HG03175 (cell line): ENCODE data around the gene TUBA3E.
"Not testable (repeated sequence)": the region's sequence is repeated elsewhere in the genome, so short reads cannot be mapped to it uniquely, and the experiment has no call there.

Experiments used
- ATAC-seq: cut with Tn5 transposase; IDR thresholded peaks from one replicate; pipeline ENCODE4 v1.9.1; 2021; ENCODE audit warnings: mild to moderate bottlenecking, moderate library complexity; ENCODE audit not compliant: unreplicated experiment

Gene TUBA3E

GRCh38 chr2:130198343-130198742 is at the start of gene TUBA3E:
Gene TUBA3E, minus strand, starts transcription at chr2:130198439. Its CDS starts 79 bp downstream, at chr2:130198360.
- ATAC-seq = no peak

GRCh38 chr2:130246430-130246829 is 48.2 kb upstream of the TUBA3E start:
- no peak for ATAC-seq

- no peak for ATAC-seq
These were observed 47.7 kb upstream of the TUBA3E start for GRCh38 chr2:130245976-130246375.

GRCh38 chr2:130243359-130243758 is 45.1 kb upstream of the TUBA3E start:
- no peak for ATAC-seq

DNA sequence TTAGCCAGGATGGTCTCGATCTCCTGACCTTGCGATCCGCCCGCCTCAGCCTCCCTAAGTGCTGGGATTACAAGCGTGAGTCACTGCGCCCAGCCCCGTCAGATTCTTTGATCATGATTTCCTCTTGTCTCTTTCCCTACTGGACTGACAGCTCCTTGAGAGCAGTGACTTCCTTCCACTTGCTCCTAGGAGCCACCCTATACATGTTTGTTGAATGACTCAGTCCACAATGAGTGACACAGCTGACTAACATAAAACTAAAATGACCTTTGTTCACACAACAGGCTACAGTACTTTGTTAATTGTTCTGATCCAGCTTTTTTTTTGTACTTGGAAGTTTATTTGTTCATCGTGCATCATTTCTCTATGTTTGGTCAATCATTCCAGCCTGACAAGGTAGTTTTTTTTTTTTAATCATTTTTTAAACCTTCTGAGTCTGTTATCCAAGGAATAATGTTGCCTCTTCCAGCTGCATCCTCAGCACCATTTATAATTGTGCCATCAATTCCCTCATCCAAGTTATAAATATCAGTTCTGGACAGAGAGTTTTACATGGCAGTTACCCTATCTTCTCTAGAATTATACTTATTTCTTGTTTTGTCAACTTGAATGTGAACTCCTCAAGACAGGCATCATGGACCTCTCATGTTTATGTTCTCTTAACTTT is 42.9 kb upstream of the TUBA3E start:
- ATAC-seq = no peak

- not testable (repeated sequence) for ATAC-seq
These were observed 41.3 kb upstream of the TUBA3E start for GRCh38 chr2:130239581-130239980.

DNA sequence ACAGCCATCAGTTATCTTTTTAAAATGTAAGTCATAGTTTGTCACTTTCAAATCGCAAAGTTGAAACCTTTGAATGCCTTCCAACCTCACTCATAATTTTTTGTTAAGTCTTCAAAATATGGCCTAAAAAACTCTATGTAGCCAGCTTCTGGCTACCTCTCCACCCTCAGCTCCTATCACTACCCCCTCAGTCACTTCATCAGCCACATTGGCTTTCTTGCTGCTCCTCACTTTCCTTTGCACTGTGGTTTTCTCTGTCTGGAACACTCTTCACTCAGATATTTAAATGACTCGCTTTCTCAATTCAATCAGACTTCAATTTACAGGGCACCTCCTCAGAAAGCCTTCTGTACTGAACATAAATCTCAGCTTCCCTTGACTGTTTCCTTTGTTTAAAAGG is 34.8 kb upstream of the TUBA3E start:
- not testable (repeated sequence) for ATAC-seq

GRCh38 chr2:130231656-130232055 is 33.4 kb upstream of the TUBA3E start:
- ATAC-seq = no peak

DNA sequence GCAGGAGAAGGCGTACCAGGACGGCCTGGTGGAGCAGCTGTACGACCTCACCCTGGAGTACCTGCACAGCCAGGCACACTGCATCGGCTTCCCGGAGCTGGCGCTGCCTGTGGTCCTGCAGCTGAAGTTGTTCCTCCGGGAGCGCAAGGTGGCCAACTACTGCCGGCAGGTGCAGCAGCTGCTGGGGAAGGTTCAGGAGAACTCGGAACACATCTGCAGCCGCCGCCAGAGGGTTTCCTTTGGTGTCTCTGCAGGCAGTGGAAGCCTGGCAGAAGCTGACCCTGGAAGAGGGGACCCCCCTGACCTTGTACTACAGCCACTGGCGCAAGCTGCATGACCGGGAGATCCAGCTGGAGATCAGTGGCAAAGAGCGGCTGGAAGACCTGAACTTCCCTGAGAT is 32.7 kb upstream of the TUBA3E start:
- not testable (repeated sequence) for ATAC-seq

DNA sequence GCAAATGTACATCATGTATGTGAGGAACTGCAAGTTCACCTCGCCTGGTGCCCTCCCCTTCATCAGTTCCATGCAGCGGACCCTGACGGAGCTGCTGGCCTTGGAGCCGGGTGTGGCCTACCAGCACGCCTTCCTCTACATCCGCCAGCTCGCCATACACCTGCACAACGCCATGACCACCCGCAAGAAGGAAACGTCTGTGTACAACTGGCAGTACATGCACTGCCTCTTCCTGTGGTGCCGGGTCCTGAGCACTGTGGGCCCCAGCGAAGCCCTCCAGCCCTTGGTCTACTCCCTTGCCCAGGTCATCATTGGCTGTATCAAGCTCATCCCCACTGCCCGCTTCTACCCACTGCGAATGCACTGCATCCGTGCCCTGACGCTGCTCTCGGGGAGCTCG is 32.1 kb upstream of the TUBA3E start:
- ATAC-seq = not testable (repeated sequence)

- ATAC-seq = not testable (repeated sequence)
These were observed 30.9 kb upstream of the TUBA3E start for GRCh38 chr2:130229161-130229510.

- ATAC-seq = not testable (repeated sequence)
These were observed 30.4 kb upstream of the TUBA3E start for GRCh38 chr2:130228467-130229160.

- not testable (repeated sequence) for ATAC-seq
These were observed 29.8 kb upstream of the TUBA3E start for GRCh38 chr2:130228005-130228404.

GRCh38 chr2:130222523-130222922 is 24.3 kb upstream of the TUBA3E start:
- ATAC-seq = not testable (repeated sequence)

- not testable (repeated sequence) for ATAC-seq
These were observed 22.3 kb upstream of the TUBA3E start for GRCh38 chr2:130220505-130220904.

DNA sequence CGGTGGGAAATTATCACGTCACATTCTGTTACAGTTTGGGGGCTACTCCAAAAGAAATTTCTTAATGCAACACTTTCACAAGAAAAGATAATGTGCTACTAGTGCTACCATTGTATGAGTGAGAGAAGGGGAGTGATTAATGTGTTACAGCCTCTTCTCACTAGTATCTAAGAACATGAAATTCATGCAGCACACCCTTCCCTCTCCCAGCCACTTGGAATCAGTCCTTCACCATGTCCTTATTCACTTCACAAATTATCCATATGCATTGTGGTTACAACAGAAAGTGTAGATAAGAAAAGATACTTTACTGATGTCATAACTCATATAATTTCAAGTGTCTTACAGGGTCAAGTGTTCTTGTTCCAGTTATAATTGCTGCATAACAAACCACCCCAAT is 20.9 kb upstream of the TUBA3E start:
- not testable (repeated sequence) for ATAC-seq

GRCh38 chr2:130207051-130207450 is 8.8 kb upstream of the TUBA3E start:
- not testable (repeated sequence) for ATAC-seq

DNA sequence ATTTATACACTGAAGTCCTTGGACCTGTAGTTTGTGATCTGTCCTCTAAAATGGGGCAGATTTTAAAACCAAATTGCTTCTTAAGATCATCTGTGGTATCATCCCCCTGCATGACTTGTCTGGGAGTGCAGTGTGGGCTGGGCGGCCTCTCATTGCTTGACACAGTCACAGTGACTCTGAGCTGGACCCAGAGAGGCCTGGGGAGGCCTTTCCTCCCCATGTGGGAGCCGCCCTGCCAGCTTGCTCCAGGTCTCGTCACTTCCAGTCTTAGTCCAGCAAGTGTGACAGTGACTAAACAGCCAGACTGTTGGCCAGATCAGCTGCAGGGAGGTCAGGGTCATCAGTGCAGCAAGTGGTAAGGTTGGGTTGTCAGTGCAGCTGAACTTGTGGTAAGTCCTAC is 4.9 kb upstream of the TUBA3E start:
- not testable (repeated sequence) for ATAC-seq

GRCh38 chr2:130202518-130202917 is 4.3 kb upstream of the TUBA3E start:
- ATAC-seq = not testable (repeated sequence)

DNA sequence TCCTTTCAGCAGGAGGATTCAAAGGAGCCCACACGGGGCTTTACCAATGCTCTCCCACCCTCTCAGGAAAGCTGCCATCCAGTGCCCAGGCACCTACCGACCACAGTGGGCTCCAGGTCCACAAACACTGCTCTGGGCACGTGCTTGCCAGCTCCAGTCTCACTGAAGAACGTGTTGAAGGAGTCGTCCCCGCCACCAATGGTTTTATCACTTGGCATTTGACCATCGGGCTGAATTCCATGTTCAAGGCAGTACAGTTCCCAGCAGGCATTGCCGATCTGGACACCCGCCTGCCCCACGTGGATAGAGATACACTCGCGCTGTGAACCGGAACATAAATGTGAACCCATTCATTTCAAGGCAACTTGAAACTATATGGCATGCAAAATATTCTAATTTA is 2.2 kb downstream of the TUBA3E start:
- not testable (repeated sequence) for ATAC-seq

DNA sequence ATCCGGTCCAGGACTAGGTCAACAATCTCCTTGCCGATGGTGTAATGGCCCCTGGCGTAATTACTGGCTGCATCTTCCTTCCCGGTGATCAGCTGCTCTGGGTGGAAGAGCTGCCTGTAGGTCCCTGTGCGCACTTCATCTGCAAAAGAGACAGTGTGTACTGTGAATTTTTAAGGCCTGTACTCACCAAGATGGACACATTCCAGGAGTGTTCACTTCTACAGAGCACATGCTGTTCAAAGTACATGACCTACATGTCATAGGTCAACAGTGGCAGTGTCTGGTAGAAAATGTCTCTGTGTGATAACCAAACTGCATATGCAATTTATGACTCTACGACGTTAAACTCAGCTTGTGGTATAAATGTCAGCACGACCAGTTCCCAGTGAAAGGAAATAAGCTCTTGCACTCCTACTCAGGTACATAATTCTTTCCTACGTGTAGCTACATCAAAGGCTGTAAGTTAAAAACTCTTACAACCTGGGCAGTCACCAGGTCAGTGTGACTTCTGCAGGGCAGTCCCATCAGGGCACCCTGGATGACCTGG is 3.1 kb downstream of the TUBA3E start:
- ATAC-seq = not testable (repeated sequence)

- not testable (repeated sequence) for ATAC-seq
These were observed 4.4 kb downstream of the TUBA3E start for GRCh38 chr2:130193824-130194223.
